NCI-H460 (cell line): ENCODE data around the gene SDK2. TPM values are rescaled to one million over a fixed set of nuclear protein-coding genes. Genes with fewer than 3 reads are reported as not detected.

Experiments used
- DNase-seq: peaks from one replicate; pipeline ENCODE4 v3.0.0-alpha.2; 2016; ENCODE audit warnings: low read depth; ENCODE audit errors: extremely low read depth
- total RNA-seq: library from RNA; depleted of rRNA; stranded (reverse); fragments of >200 nt; shearing (Covaris generic); gene quantifications from 2 replicates; pipeline ENCODE4 v1.2.3, GENCODE V29; 2014

The SDK2 gene
- total RNA-seq, 1 experiment from 2014 or later = 0.02 TPM

- DNase-seq = no peak
These were observed 98.9 kb downstream of the SDK2 start for GRCh38 chr17:73545109-73546032.

GRCh38 chr17:73544333-73544732, 99.9 kb downstream of the SDK2 start:
- no peak for DNase-seq

GRCh38 chr17:73542323-73542722, 101.9 kb downstream of the SDK2 start:
- no peak for DNase-seq

- no peak for DNase-seq
These were observed 102.7 kb downstream of the SDK2 start for GRCh38 chr17:73541561-73541981.

- no peak for DNase-seq
These were observed 103.1 kb downstream of the SDK2 start for GRCh38 chr17:73541111-73541510.

- no peak for DNase-seq
These were observed 105.1 kb downstream of the SDK2 start for GRCh38 chr17:73539166-73539565.

- DNase-seq = no peak
These were observed 105.8 kb downstream of the SDK2 start for GRCh38 chr17:73538445-73538844.

GRCh38 chr17:73536700-73537605, 107.3 kb downstream of the SDK2 start:
- no peak for DNase-seq

- no peak for DNase-seq
These were observed 108.5 kb downstream of the SDK2 start for GRCh38 chr17:73535746-73536145.

- DNase-seq = no peak
These were observed 109.9 kb downstream of the SDK2 start for GRCh38 chr17:73534209-73534909.

GRCh38 chr17:73533781-73534180, 110.5 kb downstream of the SDK2 start:
- DNase-seq = no peak

GRCh38 chr17:73533127-73533526, 111.1 kb downstream of the SDK2 start:
- DNase-seq = no peak

GRCh38 chr17:73532421-73532901, 111.8 kb downstream of the SDK2 start:
- no peak for DNase-seq

- no peak for DNase-seq
These were observed 113.1 kb downstream of the SDK2 start for GRCh38 chr17:73531158-73531557.

- DNase-seq = no peak
These were observed 115.6 kb downstream of the SDK2 start for GRCh38 chr17:73528679-73529078.

- DNase-seq = no peak
These were observed 117.3 kb downstream of the SDK2 start for GRCh38 chr17:73526952-73527351.

GRCh38 chr17:73524941-73525679, 119.1 kb downstream of the SDK2 start:
- no peak for DNase-seq

GRCh38 chr17:73522696-73523095, 121.5 kb downstream of the SDK2 start:
- no peak for DNase-seq

- no peak for DNase-seq
These were observed 122.1 kb downstream of the SDK2 start for GRCh38 chr17:73522107-73522506.

GRCh38 chr17:73521376-73521775, 122.9 kb downstream of the SDK2 start:
- no peak for DNase-seq
